ENCODE results near the gene TENM3. TPM values are rescaled to one million over a fixed set of nuclear protein-coding genes. Genes with fewer than 3 reads are reported as not detected.

TENM3 gene
- total RNA-seq, 1 experiment from 2014 or later, result not detected

GRCh38 chr4:182201871-182202270 is 41.3 kb upstream of the TENM3 start:
- ChIA-PET POLR2A (ENCODE audit: unreplicated experiment) (no interaction called here), CTCF (no interaction called here)
- Histone ChIP-seq H3F3A (ENCODE audit: insufficient read depth, low read depth) (no peaks in the 10 kb centered on the region), H3K79me2 (ENCODE audit: low read depth) (no peaks in the 10 kb centered on the region), H3K4me3 (no peak overlapping the region), H2AFZ (no peak overlapping the region), H3K9me2 (ENCODE audit: insufficient read depth) (no peaks in the 10 kb centered on the region), H3K4me1 (replicated peaks; ENCODE audit: insufficient read depth) (no peaks in the 10 kb centered on the region), H3K27me3 (ENCODE audit: insufficient read depth, low read depth) (peaks cover 23% of the 10 kb centered on the region; the same call in 1 of the 2 replicates), H3K36me3 (ENCODE audit: low read depth) (no peaks in the 10 kb centered on the region), H3K27ac (no peak overlapping the region), H3K4me2 (no peak overlapping the region), H4K20me1 (ENCODE audit: insufficient read depth) (no peaks in the 10 kb centered on the region), H3K9me3 (ENCODE audit: insufficient read depth, low read depth) (no peaks in the 10 kb centered on the region)
- no peak for TF ChIP-seq EZH2 (IDR thresholded peaks at IDR 0.05; ENCODE audit: low read depth)
- TF ChIP-seq CTCF (conservative IDR thresholded peaks at IDR 0.05), result no peak
- intact Hi-C loops (cut with micrococcal nuclease; ENCODE audit: unreplicated experiment), result no loop called here
- no peak for DNase-seq
- BruUV-seq (replicated peaks), result no TSS peak

DNA sequence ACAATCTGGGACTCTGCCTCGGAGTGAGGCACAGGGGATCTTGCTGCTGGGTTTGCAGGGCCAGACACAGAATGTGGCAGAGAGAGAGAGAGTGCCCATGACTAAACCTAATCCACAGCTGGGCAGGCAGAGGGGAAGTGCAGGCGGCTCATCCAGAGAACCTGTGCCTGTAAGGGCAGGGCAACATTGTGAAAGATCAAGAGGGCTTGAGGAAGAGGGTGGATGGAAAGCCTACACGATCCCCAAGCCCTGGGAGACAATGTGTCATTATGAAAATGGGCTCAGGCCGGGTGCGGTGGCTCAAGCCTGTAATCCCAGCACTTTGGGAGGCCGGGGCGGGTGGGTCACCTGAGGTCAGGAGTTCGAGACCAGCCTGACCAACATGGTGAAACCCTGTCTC is 40.6 kb upstream of the TENM3 start:
- Histone ChIP-seq H3K4me3 (no peak overlapping the region), H3K4me2 (no peak overlapping the region), H3K4me1 (replicated peaks; ENCODE audit: insufficient read depth) (no peaks in the 10 kb centered on the region), H3K27ac (no peak overlapping the region), H3F3A (ENCODE audit: insufficient read depth, low read depth) (no peaks in the 10 kb centered on the region), H2AFZ (no peak overlapping the region), H3K36me3 (ENCODE audit: low read depth) (no peaks in the 10 kb centered on the region), H3K27me3 (ENCODE audit: insufficient read depth, low read depth) (peaks cover 18% of the 10 kb centered on the region; the same call in 1 of the 2 replicates), H3K9me3 (ENCODE audit: insufficient read depth, low read depth) (no peaks in the 10 kb centered on the region), H3K9me2 (ENCODE audit: insufficient read depth) (no peaks in the 10 kb centered on the region), H3K79me2 (ENCODE audit: low read depth) (no peaks in the 10 kb centered on the region), H4K20me1 (ENCODE audit: insufficient read depth) (no peaks in the 10 kb centered on the region; the same call in 1 of the 2 replicates)
- CTCF ChIA-PET, result no interaction called here
- TF ChIP-seq CTCF (conservative IDR thresholded peaks at IDR 0.05) (no peak), EZH2 (IDR thresholded peaks at IDR 0.05; ENCODE audit: low read depth) (no peak)
- intact Hi-C loops (cut with micrococcal nuclease; ENCODE audit: unreplicated experiment), result no loop called here
- BruUV-seq (replicated peaks), result no TSS peak
- no peak for DNase-seq
- POLR2A ChIA-PET (ENCODE audit: unreplicated experiment), result no interaction called here

- Histone ChIP-seq H4K20me1 (ENCODE audit: insufficient read depth) (no peaks in the 10 kb centered on the region; the same call in 1 of the 2 replicates), H3K27ac (no peak overlapping the region), H2AFZ (no peak overlapping the region), H3K4me3 (no peak overlapping the region), H3K9me3 (ENCODE audit: insufficient read depth, low read depth) (no peaks in the 10 kb centered on the region), H3K9me2 (ENCODE audit: insufficient read depth) (no peaks in the 10 kb centered on the region), H3K4me2 (no peak overlapping the region), H3K27me3 (ENCODE audit: insufficient read depth, low read depth) (peaks cover 18% of the 10 kb centered on the region; the same call in 1 of the 2 replicates), H3K36me3 (ENCODE audit: low read depth) (no peaks in the 10 kb centered on the region), H3F3A (ENCODE audit: insufficient read depth, low read depth) (no peaks in the 10 kb centered on the region), H3K4me1 (replicated peaks; ENCODE audit: insufficient read depth) (no peaks in the 10 kb centered on the region), H3K79me2 (ENCODE audit: low read depth) (no peaks in the 10 kb centered on the region)
- TF ChIP-seq EZH2 (IDR thresholded peaks at IDR 0.05; ENCODE audit: low read depth), result no peak
- no peak for TF ChIP-seq CTCF (conservative IDR thresholded peaks at IDR 0.05)
- DNase-seq, result no peak
- intact Hi-C loops (cut with micrococcal nuclease; ENCODE audit: unreplicated experiment), result no loop called here
- BruUV-seq (replicated peaks), result no TSS peak
- CTCF ChIA-PET, result no interaction called here
- POLR2A ChIA-PET (ENCODE audit: unreplicated experiment), result no interaction called here
These were observed 39.3 kb upstream of the TENM3 start for GRCh38 chr4:182203872-182204411.
